GM06990 (cell line): ENCODE data around the gene MEIOB.

Experiments
- DNase-seq: peaks from one replicate; pipeline ENCODE4 v3.0.0-alpha.2; 2011; ENCODE audit not compliant: insufficient read length; ENCODE audit errors: extremely low read depth
- H3K27me3 ChIP-seq: replicated peaks from 2 replicates; pipeline ENCODE4 v1.6.0; 2011; ENCODE audit warnings: low read length; ENCODE audit not compliant: control insufficient read depth, insufficient read depth
- H3K36me3 ChIP-seq: 2 replicates; pipeline ENCODE4 v1.5.1; 2011; ENCODE audit warnings: low read length; ENCODE audit not compliant: control insufficient read depth, insufficient read depth
- H3K4me3 ChIP-seq: replicated peaks from 2 replicates; pipeline ENCODE4 v1.5.1; 2011; ENCODE audit warnings: low read depth, mild to moderate bottlenecking, control low read depth, low read length
- CTCF ChIP-seq: IDR thresholded peaks from 2 replicates; pipeline ENCODE4 v1.5.1; 2011; ENCODE audit warnings: low read length, control low read depth, mild to moderate bottlenecking, inconsistent platforms; ENCODE audit not compliant: insufficient read depth, poor library complexity, severe bottlenecking

The MEIOB gene

GRCh38 chr16:1908983-1909382 is 37.0 kb upstream of the MEIOB start:
- peaks cover 1% of the 10 kb centered on the region; the same call in 1 of the 2 replicates for H3K27me3 ChIP-seq
- DNase-seq: no peak
- H3K4me3 ChIP-seq: no peak overlapping the region
- no peaks in the 10 kb centered on the region for H3K36me3 ChIP-seq
- no peak for TF ChIP-seq CTCF

- H3K4me3 ChIP-seq: no peak overlapping the region
- no peak for TF ChIP-seq CTCF
- H3K27me3 ChIP-seq: peaks cover 1% of the 10 kb centered on the region; the same call in 1 of the 2 replicates
- DNase-seq: no peak
- H3K36me3 ChIP-seq: no peaks in the 10 kb centered on the region
These were observed 36.2 kb upstream of the MEIOB start for GRCh38 chr16:1908184-1908583.

- no peak for DNase-seq
- no peaks in the 10 kb centered on the region for H3K36me3 ChIP-seq
- H3K4me3 ChIP-seq: no peak overlapping the region
- no peak for TF ChIP-seq CTCF
- H3K27me3 ChIP-seq: peaks cover 1% of the 10 kb centered on the region; the same call in 1 of the 2 replicates
These were observed 35.4 kb upstream of the MEIOB start for GRCh38 chr16:1907226-1907860.

- Histone ChIP-seq H3K36me3 (no peaks in the 10 kb centered on the region), H3K27me3 (peaks cover 1% of the 10 kb centered on the region; the same call in 1 of the 2 replicates), H3K4me3 (no peak overlapping the region)
- no peak for TF ChIP-seq CTCF
- DNase-seq: no peak
These were observed 34.8 kb upstream of the MEIOB start for GRCh38 chr16:1906846-1907165.

GRCh38 chr16:1906055-1906845 is 34.3 kb upstream of the MEIOB start:
- no peak for TF ChIP-seq CTCF
- peaks cover 1% of the 10 kb centered on the region; the same call in 1 of the 2 replicates for H3K27me3 ChIP-seq
- H3K4me3 ChIP-seq: no peak overlapping the region
- no peak for DNase-seq
- no peaks in the 10 kb centered on the region for H3K36me3 ChIP-seq
